ENCODE results near the gene COX18.

The COX18 gene

GRCh38 chr4:73053974-73054480, 15.5 kb downstream of the COX18 start:
- DNase-seq (ENCODE audit: insufficient read length, low spot score), result no peak
- no peak for FAIRE-seq

- DNase-seq (ENCODE audit: insufficient read length, low spot score), result no peak
- no peak for FAIRE-seq
These were observed 16.4 kb downstream of the COX18 start for GRCh38 chr4:73053076-73053475.

- DNase-seq (ENCODE audit: insufficient read length, low spot score) (no peak), FAIRE-seq (no peak)
These were observed 17.9 kb downstream of the COX18 start for GRCh38 chr4:73051625-73052024.

- no peak for DNase-seq (ENCODE audit: insufficient read length, low spot score)
- no peak for FAIRE-seq
These were observed 23.6 kb downstream of the COX18 start for GRCh38 chr4:73045879-73046278.

- DNase-seq (ENCODE audit: insufficient read length, low spot score) (no peak), FAIRE-seq (no peak)
These were observed 32.5 kb downstream of the COX18 start for GRCh38 chr4:73037057-73037456.

- DNase-seq (ENCODE audit: insufficient read length, low spot score), result no peak
- FAIRE-seq, result no peak
These were observed 33.4 kb downstream of the COX18 start for GRCh38 chr4:73036123-73036522.

- FAIRE-seq, result no peak
- no peak for DNase-seq (ENCODE audit: insufficient read length, low spot score)
These were observed 34.6 kb downstream of the COX18 start for GRCh38 chr4:73034896-73035295.

GRCh38 chr4:73028621-73029020, 40.9 kb downstream of the COX18 start:
- FAIRE-seq, result no peak
- no peak for DNase-seq (ENCODE audit: insufficient read length, low spot score)

GRCh38 chr4:73021634-73022033, 47.9 kb downstream of the COX18 start:
- no peak for FAIRE-seq

GRCh38 chr4:73019462-73020047, 50.0 kb downstream of the COX18 start:
- FAIRE-seq (no peak), DNase-seq (ENCODE audit: insufficient read length, low spot score) (peak; percentile 23)

More at GRCh38 chr4:73021634-73022033, 47.9 kb downstream of the COX18 start:
- DNase-seq (ENCODE audit: insufficient read length, low spot score), result peak; percentile 35

GRCh38 chr4:73018595-73018994, 50.9 kb downstream of the COX18 start:
- DNase-seq (ENCODE audit: insufficient read length, low spot score) (no peak), FAIRE-seq (no peak)

GRCh38 chr4:73013310-73013709, 56.2 kb downstream of the COX18 start:
- no peak for FAIRE-seq
- no peak for DNase-seq (ENCODE audit: insufficient read length, low spot score)

- no peak for DNase-seq (ENCODE audit: insufficient read length, low spot score)
- no peak for FAIRE-seq
These were observed 56.8 kb downstream of the COX18 start for GRCh38 chr4:73012673-73013072.

GRCh38 chr4:73011629-73011985, 57.9 kb downstream of the COX18 start:
- FAIRE-seq (no peak), DNase-seq (ENCODE audit: insufficient read length, low spot score) (no peak)

- DNase-seq (ENCODE audit: insufficient read length, low spot score), result no peak
- FAIRE-seq, result no peak
These were observed 58.5 kb downstream of the COX18 start for GRCh38 chr4:73010789-73011628.

- no peak for FAIRE-seq
- no peak for DNase-seq (ENCODE audit: insufficient read length, low spot score)
These were observed 61.9 kb downstream of the COX18 start for GRCh38 chr4:73007526-73008100.

- FAIRE-seq (no peak), DNase-seq (ENCODE audit: insufficient read length, low spot score) (no peak)
These were observed 63.1 kb downstream of the COX18 start for GRCh38 chr4:73006286-73006990.

GRCh38 chr4:73005514-73005913, 64.0 kb downstream of the COX18 start:
- no peak for FAIRE-seq
- no peak for DNase-seq (ENCODE audit: insufficient read length, low spot score)

Measured in HTR-8/SVneo (cell line).